NCI-H460 (cell line): ENCODE results near the gene ZNF57. TPM values are rescaled to one million over a fixed set of nuclear protein-coding genes. Genes with fewer than 3 reads are reported as not detected.
"Not testable (repeated sequence)": the region's sequence is repeated elsewhere in the genome, so short reads cannot be mapped to it uniquely, and the experiment has no call there.

Experiments used
- DNase-seq: peaks from one replicate; pipeline ENCODE4 v3.0.0-alpha.2; 2016; ENCODE audit warnings: low read depth; ENCODE audit errors: extremely low read depth
- total RNA-seq: library from RNA; depleted of rRNA; stranded (reverse); fragments of >200 nt; shearing (Covaris generic); gene quantifications from 2 replicates; pipeline ENCODE4 v1.2.3, GENCODE V29; 2014

The ZNF57 gene
- total RNA-seq, 1 experiment from 2014 or later = 4.2 TPM

- DNase-seq = not testable (repeated sequence)
Observed at GRCh38 chr19:2890531-2890930, 10.2 kb upstream of the ZNF57 start.

GRCh38 chr19:2896694-2897093 lies 4.0 kb upstream of the ZNF57 start:
- no peak for DNase-seq

GRCh38 chr19:2902590-2903218 lies 2.0 kb downstream of the ZNF57 start:
- no peak for DNase-seq

- not testable (repeated sequence) for DNase-seq
Observed at GRCh38 chr19:2903326-2903725, 2.6 kb downstream of the ZNF57 start.

- DNase-seq = no peak
Observed at GRCh38 chr19:2905918-2906519, 5.3 kb downstream of the ZNF57 start.

- no peak for DNase-seq
Observed at GRCh38 chr19:2906631-2907195, 6.0 kb downstream of the ZNF57 start.

- DNase-seq = no peak
Observed at GRCh38 chr19:2912306-2912705, 11.6 kb downstream of the ZNF57 start.

- DNase-seq = no peak
Observed at GRCh38 chr19:2917275-2918184, 16.8 kb downstream of the ZNF57 start.

- no peak for DNase-seq
Observed at GRCh38 chr19:2922987-2923386, 22.3 kb downstream of the ZNF57 start.

GRCh38 chr19:2923510-2923909 lies 22.8 kb downstream of the ZNF57 start:
- DNase-seq = no peak

- no peak for DNase-seq
Observed at GRCh38 chr19:2926341-2927031, 25.8 kb downstream of the ZNF57 start.

GRCh38 chr19:2927032-2927430 lies 26.3 kb downstream of the ZNF57 start:
- no peak for DNase-seq

GRCh38 chr19:2933490-2933910 lies 32.8 kb downstream of the ZNF57 start:
- no peak for DNase-seq

- DNase-seq = not testable (repeated sequence)
Observed at GRCh38 chr19:2935863-2936262, 35.1 kb downstream of the ZNF57 start.

- DNase-seq = no peak
Observed at GRCh38 chr19:2942928-2943640, 42.4 kb downstream of the ZNF57 start.

GRCh38 chr19:2944403-2944774 lies 43.7 kb downstream of the ZNF57 start:
- DNase-seq = no peak

- peak; percentile 98 for DNase-seq
Observed at GRCh38 chr19:2944775-2945574, 44.2 kb downstream of the ZNF57 start, which contains the start of gene ZNF77. TSS of gene ZNF77 (minus strand) at chr19:2944971. CDS start at chr19:2944840, 131 bp downstream.

GRCh38 chr19:2945575-2946184 lies 45.0 kb downstream of the ZNF57 start:
- no peak for DNase-seq

- DNase-seq = no peak
Observed at GRCh38 chr19:2949939-2950285, 49.2 kb downstream of the ZNF57 start.
